AG04449 (cell line): ENCODE results near the gene SMARCD3.
A peak's percentile ranks its signal among the peaks of the same experiment; 100 is the strongest.

Experiments
- CTCF ChIA-PET: fragments of 350-600 bp; formaldehyde crosslinking; extraction: SDS; loops from one replicate; lab custom pipeline; 2021; ENCODE audit warnings: antibody characterized with exemption; lab: Yijun Ruan, JAX
- POLR2A ChIA-PET: fragments of 400-600, 350-600 bp; formaldehyde crosslinking; extraction: SDS; loops from one replicate; lab custom pipeline; 2020; ENCODE audit warnings: antibody characterized with exemption, inconsistent platforms; lab: Yijun Ruan, JAX
- DNase-seq: peaks from one replicate; pipeline ENCODE4 v3.0.0-alpha.2; 2010; ENCODE audit warnings: low read depth, low spot score
- H3K4me3 ChIP-seq: 2 replicates; pipeline ENCODE4 v1.5.1; 2011; ENCODE audit warnings: low read depth, mild to moderate bottlenecking, control low read depth, low read length
- CTCF ChIP-seq: IDR thresholded peaks from one replicate; pipeline ENCODE4 v1.5.1; 2011; ENCODE audit warnings: mild to moderate bottlenecking, moderate library complexity, low read length, control low read depth, inconsistent platforms; ENCODE audit not compliant: insufficient read depth; ENCODE audit errors: missing control alignments

The SMARCD3 gene

GRCh38 chr7:151247611-151248345, 716 bp downstream of the SMARCD3 start:
- no peak for DNase-seq
- CTCF ChIA-PET, result interaction anchor here (0.6 to 9.7 kb wide), 10 partner anchors 8 to 123 kb away, joined by 3 to 130 read pairs (median 4); partner anchors contain the start of genes ABCF2 and CHPF2

GRCh38 chr7:151246851-151247580, 1.5 kb downstream of the SMARCD3 start:
- TF ChIP-seq CTCF, result no peak
- ChIA-PET CTCF (interaction anchor here (0.7 to 9.7 kb wide), 11 partner anchors 9 to 123 kb away, joined by 3 to 130 read pairs (median 5); partner anchors contain the start of genes ABCF2 and CHPF2), POLR2A (interaction anchor here (0.7 to 1.9 kb wide), 4 partner anchors 14 to 123 kb away, joined by 3 to 8 read pairs (median 4); partner anchors contain the start of genes ABCF2 and CHPF2)
- H3K4me3 ChIP-seq, result peak overlapping the region; percentile 75
- no peak for DNase-seq

More at GRCh38 chr7:151247611-151248345, 716 bp downstream of the SMARCD3 start:
- POLR2A ChIA-PET, result interaction anchor here (0.6 to 1.9 kb wide), 6 partner anchors 15 to 777 kb away, joined by 3 to 8 read pairs (median 4); partner anchors contain the start of genes ABCF2 and CHPF2
- peak overlapping the region; percentile 75 for H3K4me3 ChIP-seq
- TF ChIP-seq CTCF, result no peak

GRCh38 chr7:151246102-151246850, 2.2 kb downstream of the SMARCD3 start:
- no peak for TF ChIP-seq CTCF
- peak overlapping the region; percentile 75 for H3K4me3 ChIP-seq
- ChIA-PET POLR2A (interaction anchor here (0.9 to 1.9 kb wide), 2 partner anchors 19 kb away, joined by 3 to 8 read pairs; partner anchors contain the start of gene ABCF2), CTCF (interaction anchor here (0.7 to 9.7 kb wide), 12 partner anchors 8 to 135 kb away, joined by 3 to 130 read pairs (median 4); partner anchors contain the start of genes ABCF2 and CHPF2)
- DNase-seq, result no peak

GRCh38 chr7:151245360-151246101, 3.0 kb downstream of the SMARCD3 start:
- POLR2A ChIA-PET, result interaction anchor here (0.9 kb wide), 1 partner anchor 18 kb away, joined by 3 read pairs; the partner anchor contains the start of gene ABCF2
- TF ChIP-seq CTCF, result peak; percentile 63
- peak overlapping the region; percentile 75 for H3K4me3 ChIP-seq
- no peak for DNase-seq
- CTCF ChIA-PET, result interaction anchor here (0.7 to 9.7 kb wide), 15 partner anchors 9 to 134 kb away, joined by 3 to 130 read pairs (median 7); partner anchors contain the start of genes ABCF2 and CHPF2

GRCh38 chr7:151244841-151245346, 3.6 kb downstream of the SMARCD3 start:
- POLR2A ChIA-PET, result no interaction called here
- CTCF ChIA-PET, result interaction anchor here (0.7 to 9.7 kb wide), 25 partner anchors 7 to 160 kb away, joined by 3 to 130 read pairs (median 3); partner anchors contain the start of genes ABCF2 and CHPF2
- TF ChIP-seq CTCF, result no peak
- no peak for DNase-seq
- peak overlapping the region; percentile 43 for H3K4me3 ChIP-seq
